HG03139 (cell line): ENCODE measurements around the gene PCLO.

ENCODE experiments used
- ATAC-seq: cut with Tn5 transposase; IDR thresholded peaks from one replicate; pipeline ENCODE4 v1.9.1; 2021; ENCODE audit not compliant: unreplicated experiment

The PCLO gene, protein sequence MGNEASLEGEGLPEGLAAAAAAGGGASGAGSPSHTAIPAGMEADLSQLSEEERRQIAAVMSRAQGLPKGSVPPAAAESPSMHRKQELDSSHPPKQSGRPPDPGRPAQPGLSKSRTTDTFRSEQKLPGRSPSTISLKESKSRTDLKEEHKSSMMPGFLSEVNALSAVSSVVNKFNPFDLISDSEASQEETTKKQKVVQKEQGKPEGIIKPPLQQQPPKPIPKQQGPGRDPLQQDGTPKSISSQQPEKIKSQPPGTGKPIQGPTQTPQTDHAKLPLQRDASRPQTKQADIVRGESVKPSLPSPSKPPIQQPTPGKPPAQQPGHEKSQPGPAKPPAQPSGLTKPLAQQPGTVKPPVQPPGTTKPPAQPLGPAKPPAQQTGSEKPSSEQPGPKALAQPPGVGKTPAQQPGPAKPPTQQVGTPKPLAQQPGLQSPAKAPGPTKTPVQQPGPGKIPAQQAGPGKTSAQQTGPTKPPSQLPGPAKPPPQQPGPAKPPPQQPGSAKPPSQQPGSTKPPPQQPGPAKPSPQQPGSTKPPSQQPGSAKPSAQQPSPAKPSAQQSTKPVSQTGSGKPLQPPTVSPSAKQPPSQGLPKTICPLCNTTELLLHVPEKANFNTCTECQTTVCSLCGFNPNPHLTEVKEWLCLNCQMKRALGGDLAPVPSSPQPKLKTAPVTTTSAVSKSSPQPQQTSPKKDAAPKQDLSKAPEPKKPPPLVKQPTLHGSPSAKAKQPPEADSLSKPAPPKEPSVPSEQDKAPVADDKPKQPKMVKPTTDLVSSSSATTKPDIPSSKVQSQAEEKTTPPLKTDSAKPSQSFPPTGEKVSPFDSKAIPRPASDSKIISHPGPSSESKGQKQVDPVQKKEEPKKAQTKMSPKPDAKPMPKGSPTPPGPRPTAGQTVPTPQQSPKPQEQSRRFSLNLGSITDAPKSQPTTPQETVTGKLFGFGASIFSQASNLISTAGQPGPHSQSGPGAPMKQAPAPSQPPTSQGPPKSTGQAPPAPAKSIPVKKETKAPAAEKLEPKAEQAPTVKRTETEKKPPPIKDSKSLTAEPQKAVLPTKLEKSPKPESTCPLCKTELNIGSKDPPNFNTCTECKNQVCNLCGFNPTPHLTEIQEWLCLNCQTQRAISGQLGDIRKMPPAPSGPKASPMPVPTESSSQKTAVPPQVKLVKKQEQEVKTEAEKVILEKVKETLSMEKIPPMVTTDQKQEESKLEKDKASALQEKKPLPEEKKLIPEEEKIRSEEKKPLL (N-terminal part only)

DNA sequence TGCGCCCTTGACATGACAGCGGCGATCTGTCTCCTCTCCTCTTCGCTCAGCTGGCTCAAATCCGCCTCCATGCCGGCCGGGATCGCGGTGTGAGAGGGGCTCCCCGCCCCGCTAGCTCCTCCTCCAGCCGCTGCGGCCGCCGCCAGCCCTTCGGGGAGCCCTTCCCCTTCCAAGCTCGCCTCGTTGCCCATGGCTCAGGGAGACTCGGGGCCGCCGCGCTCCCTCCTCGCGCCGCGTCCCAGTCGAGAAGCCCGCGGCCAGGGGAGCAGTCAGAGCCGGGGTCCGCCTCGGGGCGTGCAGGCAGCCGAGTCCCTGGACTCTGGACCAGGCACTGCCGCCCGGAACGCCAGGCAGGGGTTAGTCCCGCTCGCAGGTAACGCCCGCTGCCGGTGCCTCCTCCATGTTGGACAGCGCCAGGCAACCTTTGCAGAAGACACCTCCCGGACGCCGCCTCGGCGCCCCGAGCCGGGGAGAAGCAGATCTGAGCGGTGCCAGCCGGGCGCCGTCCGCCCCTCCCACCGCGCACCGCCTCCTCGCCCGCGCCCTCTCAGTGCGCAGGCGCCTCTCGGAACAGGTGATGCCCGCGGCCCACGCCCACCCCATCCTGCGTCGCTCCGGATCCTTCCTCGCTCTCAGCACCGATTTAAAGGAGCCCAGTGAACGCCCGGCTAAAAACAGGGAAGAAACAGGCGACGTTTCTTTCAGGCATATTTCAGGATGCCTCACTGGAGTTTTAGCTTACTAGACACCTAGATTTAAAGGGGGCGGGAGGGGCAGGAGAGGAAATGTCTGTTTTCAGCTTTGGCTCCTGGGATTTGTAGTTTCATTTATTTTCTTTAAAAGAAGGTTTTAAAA, at the start of gene PCLO:
Gene PCLO (minus strand): TSS at position 483 of the 855 bp plus-strand sequence. CDS start 292 bp downstream, at position 191.
- ATAC-seq: peak; percentile 98

DNA sequence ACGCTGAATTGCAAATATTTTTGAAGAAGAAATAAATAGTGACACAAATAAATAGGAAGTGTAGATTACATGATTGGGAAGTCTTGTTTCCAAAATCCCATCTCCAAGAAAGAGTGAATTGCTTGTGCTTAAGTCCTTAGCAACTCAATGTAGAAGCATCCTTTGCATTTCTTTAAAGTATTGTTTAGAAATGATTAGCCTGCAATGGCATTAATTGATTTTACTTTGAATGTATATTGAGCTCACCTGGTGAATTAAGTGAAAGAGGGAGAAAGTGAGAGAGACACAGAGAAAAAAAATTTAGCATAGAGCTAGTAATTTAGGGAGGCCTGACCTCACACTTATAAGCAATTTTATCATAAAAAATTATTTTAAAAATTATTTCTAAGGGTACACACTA, 49.0 kb upstream of the PCLO start:
- ATAC-seq: no peak

DNA sequence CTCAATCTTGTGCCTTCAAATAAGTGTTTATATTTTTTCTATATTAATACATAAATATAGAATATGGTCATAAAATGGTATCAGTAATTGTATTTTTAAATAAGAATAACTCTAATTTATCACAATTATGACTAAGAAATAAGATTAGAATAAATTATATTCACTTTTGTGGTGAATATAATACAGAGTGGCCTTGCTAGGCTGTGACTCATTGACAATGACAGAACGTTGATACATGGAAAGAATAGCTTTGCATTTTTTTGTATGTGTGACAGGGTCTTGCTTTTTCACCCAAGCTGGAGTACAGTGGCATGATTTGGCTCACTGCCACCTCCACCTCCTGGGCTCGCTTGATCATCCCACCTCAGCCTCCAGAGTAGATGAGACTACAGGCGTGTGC, 47.8 kb upstream of the PCLO start:
- no peak for ATAC-seq

DNA sequence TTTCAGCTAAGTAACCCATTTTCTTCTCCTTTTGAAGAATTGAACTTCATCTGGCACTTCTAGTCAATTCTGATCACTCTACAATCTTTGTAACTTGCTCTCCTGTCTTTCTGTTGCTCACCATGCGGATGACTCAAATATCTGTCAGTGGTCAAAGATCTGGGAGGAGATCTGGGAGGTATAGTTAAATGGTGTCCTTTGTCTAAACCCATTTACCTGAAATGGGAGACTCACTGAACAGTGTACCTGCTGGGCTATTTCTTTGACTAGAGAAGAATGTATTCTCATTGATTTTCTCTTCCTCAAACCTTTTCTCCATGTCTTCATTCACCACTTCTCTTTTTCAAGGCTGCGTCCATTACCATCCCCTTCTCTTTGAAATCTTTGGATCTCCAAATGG, 42.0 kb upstream of the PCLO start:
- no peak for ATAC-seq

DNA sequence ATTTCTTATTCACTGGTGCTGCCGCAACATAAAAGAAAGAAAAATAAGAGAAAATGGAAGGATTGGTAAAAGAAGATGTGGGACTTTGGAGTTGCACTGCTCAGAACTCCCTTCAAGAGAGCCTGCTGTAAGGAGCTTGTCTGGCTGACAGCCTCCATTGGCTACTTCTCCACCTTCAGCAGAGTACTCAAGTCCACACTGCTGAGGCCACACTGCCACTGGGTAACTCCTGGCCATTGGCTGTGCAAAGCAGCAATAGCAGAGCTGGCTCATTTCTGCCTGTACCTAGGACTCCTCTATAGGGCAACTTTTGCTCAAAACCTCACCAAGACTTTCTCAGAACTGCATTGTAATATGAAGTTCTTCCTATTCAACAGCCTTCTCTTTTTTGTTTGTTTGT, 38.7 kb upstream of the PCLO start:
- no peak for ATAC-seq

DNA sequence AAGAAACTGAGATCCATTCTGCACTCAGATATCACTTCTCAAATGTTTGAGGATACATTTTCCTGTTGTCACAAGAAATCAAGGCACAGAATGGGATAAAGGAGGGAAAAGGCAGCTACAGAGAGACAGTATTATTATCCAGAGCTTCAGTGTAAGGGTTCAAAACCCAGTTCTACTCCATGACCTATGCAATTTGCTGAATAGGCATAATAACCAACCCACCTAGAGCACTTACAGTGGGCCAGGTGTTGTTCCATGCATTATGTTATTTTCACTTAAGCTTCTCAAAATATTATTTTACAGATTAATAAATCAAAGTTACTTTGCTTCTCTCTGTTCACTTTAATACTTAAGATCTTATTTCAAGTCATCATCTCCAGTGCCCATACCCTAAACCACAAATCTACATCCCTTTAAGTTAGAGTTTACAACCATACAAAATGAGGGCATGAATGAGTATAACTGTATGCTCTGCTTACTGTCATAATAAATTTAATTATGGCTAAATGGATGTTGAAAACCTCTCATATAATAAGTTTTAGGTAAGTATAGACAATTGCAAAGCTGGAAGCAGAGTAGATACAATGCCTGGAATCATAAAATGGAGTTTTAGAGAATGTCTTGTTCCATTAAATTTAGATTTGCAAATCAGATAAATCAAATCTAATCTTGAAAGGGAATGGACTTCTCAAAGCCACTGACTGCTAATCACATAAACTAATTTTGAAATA, 28.1 kb upstream of the PCLO start:
- no peak for ATAC-seq

DNA sequence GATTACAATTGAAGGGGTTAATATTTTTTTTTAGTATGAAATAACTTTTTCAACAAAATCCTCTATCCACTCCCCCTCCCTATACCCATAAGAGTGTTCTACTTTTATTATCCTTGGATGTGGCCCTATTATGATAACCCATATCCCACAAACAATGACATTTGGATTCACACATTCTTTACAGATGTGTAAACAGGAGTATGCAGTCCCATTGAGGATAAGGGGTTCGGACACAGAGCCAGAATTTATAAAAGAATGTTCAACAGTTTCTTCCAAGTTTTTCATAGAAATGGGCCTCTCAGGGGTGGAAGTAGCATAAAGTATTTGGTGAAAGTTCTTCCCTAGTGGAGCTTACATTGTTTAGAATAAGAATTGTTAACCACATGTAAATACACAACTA, 16.1 kb upstream of the PCLO start:
- ATAC-seq: no peak

DNA sequence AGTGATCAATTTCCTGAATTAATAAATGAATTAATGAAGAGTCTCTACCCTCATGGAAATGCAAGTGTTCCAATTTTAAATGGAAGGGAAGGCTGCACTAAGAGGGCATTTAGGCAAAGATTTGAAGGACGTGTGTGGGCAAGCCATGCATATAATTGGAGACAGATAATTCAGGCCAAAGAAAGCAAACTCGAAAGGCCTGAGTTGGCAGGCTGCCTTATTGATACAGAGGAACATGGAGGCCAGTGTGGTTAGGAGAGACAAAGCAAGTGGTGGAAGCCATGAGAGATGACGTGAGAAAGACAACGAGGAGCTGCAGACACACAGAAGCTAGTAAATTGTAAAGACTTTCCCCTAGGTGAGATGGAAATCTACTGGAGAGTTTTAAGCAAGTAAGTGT, 15.4 kb upstream of the PCLO start:
- ATAC-seq: no peak

DNA sequence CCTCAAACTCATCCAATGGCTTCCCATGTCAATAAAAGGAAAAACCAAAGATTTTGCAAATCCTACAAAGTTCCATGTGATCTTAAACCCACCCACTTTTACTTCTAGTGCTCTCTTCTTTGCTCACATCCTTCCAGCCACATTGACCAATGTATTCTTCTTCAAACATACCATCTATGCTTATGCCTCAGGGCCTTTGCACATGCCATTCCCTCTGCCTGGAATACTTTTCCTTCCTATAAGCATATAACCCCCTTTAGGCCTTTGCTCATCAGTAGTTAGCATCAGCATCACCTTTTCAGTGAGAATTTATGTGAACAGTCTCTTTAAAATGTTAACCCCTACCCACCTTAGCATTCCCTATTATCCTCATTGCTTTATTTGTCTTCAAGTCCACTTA, 11.0 kb upstream of the PCLO start:
- no peak for ATAC-seq

DNA sequence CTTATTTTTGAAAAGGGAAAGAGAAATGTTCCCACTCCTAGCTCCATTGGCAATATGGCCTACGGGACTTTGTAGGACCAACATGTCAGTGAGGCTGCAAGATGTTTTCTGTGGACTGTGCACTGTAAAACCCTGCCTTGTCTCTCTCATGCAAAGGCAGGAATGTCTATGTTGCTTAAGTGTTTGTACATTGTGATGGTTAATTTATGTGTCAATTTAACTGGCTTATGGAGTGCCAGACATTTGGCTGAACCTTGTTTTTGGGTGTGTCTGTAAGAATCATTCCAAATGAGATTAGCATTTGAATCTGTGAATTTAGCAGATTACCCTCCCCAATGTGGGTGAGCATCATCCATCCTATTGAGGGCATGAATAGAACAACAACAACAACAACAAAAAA, 4.1 kb upstream of the PCLO start:
- no peak for ATAC-seq

DNA sequence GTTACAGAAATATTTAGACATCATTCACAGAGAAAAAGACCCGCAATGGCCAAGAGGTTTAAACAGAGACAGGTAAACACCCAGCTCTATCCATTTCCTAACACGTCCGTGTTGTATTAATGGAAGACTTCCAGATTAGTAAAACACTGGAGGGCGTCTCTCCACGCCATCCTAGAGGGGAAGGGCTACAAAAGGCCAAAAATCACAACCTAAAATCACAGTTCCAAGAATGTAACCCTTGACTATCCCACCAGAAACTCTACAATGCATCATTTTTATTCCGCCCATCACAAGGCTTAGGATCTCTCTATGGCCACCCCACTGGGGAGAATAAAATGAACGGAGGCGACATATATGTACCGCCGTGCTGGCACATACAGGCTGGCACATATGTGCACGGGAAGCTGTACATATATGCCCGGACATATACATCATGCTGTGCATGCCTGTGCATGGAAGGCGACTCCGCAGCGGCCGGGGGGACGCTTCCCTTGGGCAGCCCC, 734 bp downstream of the PCLO start:
- no peak for ATAC-seq

DNA sequence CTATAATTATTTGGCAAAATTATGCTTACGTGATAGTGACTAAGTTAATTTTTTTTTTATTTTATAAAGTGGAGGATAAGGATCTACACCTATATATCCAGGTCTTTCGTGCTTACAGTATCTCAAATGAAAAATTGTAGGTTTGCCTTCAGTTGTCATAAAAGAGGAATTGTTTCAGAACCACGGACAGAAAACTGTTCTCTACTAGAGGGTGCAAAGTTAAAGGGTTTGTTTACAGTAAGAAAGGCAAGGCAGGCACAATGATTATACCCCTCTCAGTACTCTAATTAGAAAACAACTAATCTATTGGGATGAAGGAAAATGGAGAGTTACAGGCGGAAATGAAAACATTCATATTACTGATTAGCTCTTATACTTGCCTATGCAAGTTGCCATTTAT, 1.5 kb downstream of the PCLO start:
- ATAC-seq: no peak

DNA sequence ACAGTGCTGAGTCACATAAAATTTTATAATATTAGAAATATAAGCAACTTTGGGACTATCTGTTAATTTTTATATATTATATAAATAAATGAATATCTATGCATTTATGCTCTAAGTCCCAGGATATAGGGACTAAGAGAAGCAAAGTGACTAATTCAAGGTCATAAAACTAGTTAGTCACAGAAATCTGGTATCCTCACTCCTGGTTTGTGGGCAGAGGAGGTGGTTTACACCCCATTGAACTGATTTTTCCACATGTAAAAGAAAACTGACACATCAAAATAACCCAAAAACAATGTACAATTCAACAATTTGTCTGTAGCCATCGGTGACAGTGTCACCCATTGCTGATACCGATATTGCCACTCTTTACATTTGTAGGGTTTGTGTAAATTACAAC, 3.0 kb downstream of the PCLO start:
- ATAC-seq: no peak

DNA sequence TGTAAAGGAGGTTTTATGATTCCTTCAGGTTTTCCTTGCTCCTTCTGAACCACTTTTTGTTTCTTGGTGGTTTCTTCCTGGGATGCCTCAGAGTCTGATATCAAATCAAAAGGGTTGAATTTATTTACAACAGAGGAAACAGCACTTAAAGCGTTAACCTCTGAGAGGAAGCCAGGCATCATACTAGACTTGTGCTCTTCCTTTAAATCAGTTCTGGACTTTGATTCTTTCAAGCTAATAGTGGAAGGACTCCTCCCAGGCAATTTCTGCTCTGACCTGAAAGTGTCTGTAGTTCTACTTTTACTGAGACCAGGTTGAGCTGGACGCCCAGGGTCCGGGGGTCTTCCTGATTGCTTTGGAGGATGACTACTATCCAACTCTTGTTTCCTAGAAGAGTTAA, 6.7 kb downstream of the PCLO start:
- no peak for ATAC-seq

DNA sequence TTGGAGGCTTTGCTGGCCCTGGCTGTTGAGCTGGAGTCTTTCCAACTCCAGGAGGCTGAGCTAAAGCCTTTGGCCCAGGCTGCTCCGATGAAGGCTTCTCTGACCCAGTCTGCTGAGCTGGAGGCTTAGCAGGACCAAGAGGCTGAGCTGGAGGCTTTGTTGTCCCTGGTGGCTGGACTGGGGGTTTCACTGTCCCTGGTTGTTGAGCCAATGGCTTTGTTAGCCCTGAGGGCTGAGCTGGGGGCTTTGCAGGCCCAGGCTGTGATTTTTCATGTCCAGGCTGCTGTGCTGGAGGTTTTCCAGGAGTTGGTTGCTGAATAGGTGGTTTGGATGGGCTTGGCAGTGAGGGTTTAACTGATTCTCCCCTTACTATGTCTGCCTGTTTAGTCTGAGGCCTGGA, 7.3 kb downstream of the PCLO start:
- ATAC-seq: no peak

DNA sequence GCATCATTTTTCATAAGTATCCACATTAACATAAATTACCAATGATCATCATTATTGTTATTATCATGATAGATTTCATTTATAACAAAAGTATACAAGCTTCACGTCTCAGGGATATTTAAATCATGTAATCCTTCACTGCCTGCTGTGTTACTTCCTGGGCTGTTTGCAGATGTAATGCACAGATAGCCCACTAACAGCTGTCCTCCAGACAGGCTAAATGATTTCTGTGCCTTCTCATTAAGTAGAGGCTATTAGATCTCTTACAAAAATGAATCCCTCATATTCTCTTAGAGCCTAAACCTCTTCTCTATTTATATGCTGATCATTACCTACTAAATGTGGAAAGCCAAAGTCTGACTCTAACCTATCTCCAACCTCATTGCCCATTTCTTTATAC, 9.3 kb downstream of the PCLO start:
- no peak for ATAC-seq

DNA sequence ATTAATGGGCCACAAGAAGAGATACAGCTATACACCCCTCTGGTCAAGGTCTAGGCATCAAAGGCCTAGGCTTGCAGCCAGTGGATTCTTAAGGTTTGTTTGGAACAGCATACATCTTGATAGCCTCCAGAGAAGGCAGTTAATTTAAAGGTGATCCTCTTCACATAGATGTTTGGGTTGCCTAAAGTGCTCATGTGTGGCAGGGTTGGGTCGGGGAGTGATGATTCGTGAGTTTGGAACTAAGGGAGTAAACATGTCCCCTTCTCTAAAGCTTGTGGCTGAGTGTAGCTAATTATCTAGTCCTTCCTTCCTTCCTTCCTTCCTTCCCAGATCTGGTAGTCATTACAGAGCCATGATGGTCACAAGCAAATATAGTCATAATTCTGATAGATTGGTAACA, 12.4 kb downstream of the PCLO start:
- no peak for ATAC-seq

DNA sequence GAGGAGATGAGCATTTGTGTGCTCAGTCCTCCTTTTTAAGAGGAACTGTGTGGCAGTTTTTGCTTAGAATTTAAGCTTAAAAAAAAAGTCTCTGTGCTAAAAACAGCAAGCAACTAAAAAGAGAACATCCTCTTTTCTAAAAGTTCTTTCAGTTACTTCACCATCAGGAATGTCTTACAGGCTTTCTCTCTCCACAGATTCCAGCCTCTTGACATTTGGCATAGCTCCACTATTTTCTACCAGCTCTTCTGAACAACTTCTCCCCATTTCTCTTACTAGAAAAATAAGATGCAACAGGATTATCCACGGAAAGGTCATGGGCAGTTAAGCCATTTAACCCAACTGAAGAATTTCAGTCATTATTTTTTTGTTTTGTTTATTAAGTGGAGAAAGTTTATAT, 13.2 kb downstream of the PCLO start:
- ATAC-seq: no peak

DNA sequence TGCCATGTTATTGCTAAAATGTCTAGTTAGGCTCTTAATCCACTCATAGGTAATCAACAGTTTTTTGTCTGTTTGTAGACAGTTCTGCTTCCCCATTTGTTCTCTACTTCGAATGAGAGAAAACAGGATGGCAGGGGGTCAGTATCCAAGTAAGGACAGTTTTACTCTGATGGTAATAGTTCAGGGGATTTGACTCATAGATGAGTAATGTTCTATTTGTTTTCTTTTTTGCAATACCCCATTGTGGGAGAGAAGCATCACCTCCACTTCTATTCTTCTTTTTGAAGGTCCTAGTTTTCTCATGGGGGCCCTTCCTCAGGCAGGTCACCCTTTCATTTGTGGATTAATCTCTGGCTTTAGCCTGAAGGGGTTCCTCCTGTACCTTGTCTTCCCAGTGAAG, 13.9 kb downstream of the PCLO start:
- no peak for ATAC-seq

DNA sequence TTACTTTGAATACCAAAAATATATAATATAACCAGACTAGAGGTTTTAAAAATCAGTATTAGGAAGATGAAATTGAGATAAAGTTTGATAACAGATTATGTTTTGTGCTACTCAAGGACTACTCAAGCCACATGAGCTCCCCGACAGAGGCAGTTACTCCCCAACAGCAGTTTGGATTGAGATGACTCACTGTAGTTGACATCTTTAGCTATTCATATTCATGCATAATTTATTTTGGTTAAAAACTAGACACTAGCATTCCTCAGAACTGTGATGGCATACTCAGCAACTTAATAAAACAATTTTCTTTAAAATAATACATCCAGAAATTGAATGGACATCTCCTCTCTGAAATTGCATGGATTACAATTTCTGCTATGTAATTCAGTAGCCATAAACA, 19.6 kb downstream of the PCLO start:
- no peak for ATAC-seq
